H1 (cell line): ENCODE measurements around the gene SLFNL1. TPM values are rescaled to one million over a fixed set of nuclear protein-coding genes. Genes with fewer than 3 reads are reported as not detected.

Experiments
- CTCF ChIA-PET: fragments of 300-600 bp; sonication (Branson Sonifier 250); formaldehyde crosslinking; loops from one replicate; lab custom pipeline; 2021; ENCODE audit not compliant: partially characterized antibody; lab: Charles Lee
- POLR2A ChIA-PET: fragments of 300-600 bp; sonication (Branson Sonifier 250); formaldehyde crosslinking; loops from one replicate; lab custom pipeline; 2021; ENCODE audit warnings: inconsistent platforms; ENCODE audit not compliant: partially characterized antibody; lab: Charles Lee
- DNase-seq, 2 experiments: peaks; one replicate each; pipeline versions ENCODE4 v3.0.0 to v3.0.0-alpha.2; 2010 to 2022; ENCODE audit warnings: low spot score in 2 of 2, low read depth in 1 of 2, mixed read lengths in 1 of 2
- FAIRE-seq: peaks from 2 replicates; lab custom pipeline; 2011; peaks lifted over from hg19 to GRCh38; lab: Jason Lieb, UNC
- H2AFZ ChIP-seq: 2 replicates; pipeline ENCODE4 v1.8.1; 2012; ENCODE audit warnings: low read length, inconsistent platforms
- H2AK5ac ChIP-seq: 2 replicates; pipeline ENCODE4 v1.6.1; 2013; ENCODE audit warnings: low read depth, low read length
- H2BK120ac ChIP-seq: replicated peaks from 2 replicates; pipeline ENCODE3; 2013; ENCODE audit warnings: low read depth, low read length, inconsistent platforms
- H2BK12ac ChIP-seq: 2 replicates; pipeline ENCODE4 v1.6.1; 2013; ENCODE audit warnings: low read depth, low read length
- H2BK15ac ChIP-seq: 2 replicates; pipeline ENCODE4 v1.6.1; 2013; ENCODE audit warnings: low read length
- H2BK20ac ChIP-seq: 2 replicates; pipeline ENCODE4 v1.6.1; 2013; ENCODE audit warnings: low read length
- H2BK5ac ChIP-seq: 2 replicates; pipeline ENCODE4 v1.6.1; 2013; ENCODE audit warnings: low read depth, low read length
- H3K14ac ChIP-seq: 2 replicates; pipeline ENCODE4 v1.6.1; 2013; ENCODE audit warnings: inconsistent platforms; ENCODE audit not compliant: insufficient read length
- H3K18ac ChIP-seq: 2 replicates; pipeline ENCODE4 v1.6.1; 2013; ENCODE audit warnings: low read length; ENCODE audit errors: extremely low read depth
- H3K23ac ChIP-seq: 2 replicates; pipeline ENCODE4 v1.6.1; 2013; ENCODE audit warnings: inconsistent platforms; ENCODE audit not compliant: insufficient read length
- H3K23me2 ChIP-seq: 2 replicates; pipeline ENCODE4 v1.6.1; 2013; ENCODE audit warnings: low read depth, low read length
- H3K27ac ChIP-seq: 2 replicates; pipeline ENCODE4 v1.6.1; 2011; ENCODE audit warnings: low read depth, low read length, inconsistent platforms
- H3K27me3 ChIP-seq, 4 experiments: replicated peaks in 1 of 4; 1 replicate in 1 of 4; 2 replicates in 3 of 4; pipeline versions ENCODE4 v1.6.1 to v1.8.1; 2011 to 2013; ENCODE audit warnings: low read length in 3 of 4, mild to moderate bottlenecking in 3 of 4, inconsistent platforms in 2 of 4, mixed read lengths in 2 of 4, moderate library complexity in 1 of 4; ENCODE audit not compliant: control insufficient read depth in 3 of 4, insufficient read depth in 3 of 4; ENCODE audit errors: extremely low read depth in 1 of 4
- H3K36me3 ChIP-seq, 4 experiments: 2 replicates each; pipeline versions ENCODE4 v1.6.1 to v1.8.1; 2011 to 2013; ENCODE audit warnings: mild to moderate bottlenecking in 4 of 4, low read length in 3 of 4, moderate library complexity in 2 of 4, control low read depth in 1 of 4, inconsistent platforms in 1 of 4; ENCODE audit not compliant: insufficient read depth in 4 of 4, control insufficient read depth in 2 of 4
- H3K4ac ChIP-seq: replicated peaks from 2 replicates; pipeline ENCODE3; 2013; ENCODE audit warnings: low read length, low read depth, mixed read lengths, inconsistent platforms; ENCODE audit not compliant: insufficient read length
- H3K4me1 ChIP-seq, 4 experiments: replicated peaks in 1 of 4; 1 replicate in 1 of 4; 2 replicates in 3 of 4; pipeline versions ENCODE4 v1.6.1 to v1.8.1; 2011 to 2013; ENCODE audit warnings: low read length in 3 of 4, inconsistent platforms in 2 of 4, mixed read lengths in 1 of 4; ENCODE audit not compliant: insufficient read depth in 4 of 4, control insufficient read depth in 3 of 4
- H3K4me2 ChIP-seq, 2 experiments: 2 replicates each; pipeline versions ENCODE4 v1.6.1 to v1.8.1; 2011 to 2013; ENCODE audit warnings: low read depth in 2 of 2, low read length in 2 of 2, control low read depth in 1 of 2, inconsistent platforms in 1 of 2, mild to moderate bottlenecking in 1 of 2; ENCODE audit not compliant: insufficient read depth in 1 of 2
- H3K4me3 ChIP-seq, 4 experiments: fragments of 200-600, 300-600 bp in 1 of 4; sonication (generic), shearing (Covaris generic), sonication (Bioruptor Twin) in 1 of 4; 2 replicates each; pipeline versions ENCODE4 v1.5.1 to v1.8.1; 2011 to 2016; ENCODE audit warnings: low read length in 4 of 4, low read depth in 3 of 4, control low read depth in 2 of 4, inconsistent platforms in 2 of 4, mild to moderate bottlenecking in 2 of 4, mixed read lengths in 1 of 4, moderate library complexity in 1 of 4; ENCODE audit not compliant: insufficient read depth in 2 of 4; ENCODE audit errors: extremely low read depth in 1 of 4
- H3K56ac ChIP-seq: replicated peaks from 2 replicates; pipeline ENCODE3; 2013; ENCODE audit warnings: low read depth, mild to moderate bottlenecking, mixed read lengths, low read length, inconsistent platforms; ENCODE audit not compliant: insufficient read length
- H3K79me1 ChIP-seq: 2 replicates; pipeline ENCODE4 v1.6.1; 2013; ENCODE audit warnings: low read depth, low read length, control low read depth
- H3K79me2 ChIP-seq, 2 experiments: 2 replicates each; pipeline versions ENCODE4 v1.6.1 to v1.8.1; 2012 to 2013; ENCODE audit warnings: low read length in 2 of 2, mild to moderate bottlenecking in 2 of 2, inconsistent platforms in 1 of 2; ENCODE audit not compliant: insufficient read depth in 2 of 2, control insufficient read depth in 1 of 2
- H3K9ac ChIP-seq, 4 experiments: replicated peaks in 1 of 4; 1 replicate in 1 of 4; 2 replicates in 3 of 4; pipeline versions ENCODE4 v1.6.1 to v1.8.1; 2011 to 2013; ENCODE audit warnings: low read depth in 3 of 4, low read length in 3 of 4, control low read depth in 2 of 4, mild to moderate bottlenecking in 2 of 4, moderate library complexity in 2 of 4, inconsistent platforms in 1 of 4; ENCODE audit errors: extremely low read depth in 1 of 4
- H3K9me3 ChIP-seq, 2 experiments: 2 replicates each; pipeline versions ENCODE4 v1.6.1 to v1.8.1; 2012 to 2013; ENCODE audit warnings: mild to moderate bottlenecking in 2 of 2, moderate library complexity in 2 of 2, control low read depth in 1 of 2, inconsistent platforms in 1 of 2, low read depth in 1 of 2, low read length in 1 of 2, mixed read lengths in 1 of 2; ENCODE audit not compliant: insufficient read depth in 2 of 2
- H4K20me1 ChIP-seq, 2 experiments: replicated peaks in 1 of 2; 2 replicates each; pipeline versions ENCODE3 to v1.8.1; 2011 to 2013; ENCODE audit warnings: inconsistent platforms in 2 of 2, low read length in 2 of 2, mild to moderate bottlenecking in 1 of 2; ENCODE audit not compliant: insufficient read depth in 2 of 2, control insufficient read depth in 1 of 2
- H4K5ac ChIP-seq: 2 replicates; pipeline ENCODE4 v1.6.1; 2013; ENCODE audit warnings: low read length, low read depth, mixed read lengths, inconsistent platforms; ENCODE audit not compliant: insufficient read length
- H4K8ac ChIP-seq: 2 replicates; pipeline ENCODE4 v1.8.0; 2013; ENCODE audit warnings: mild to moderate bottlenecking, moderate library complexity, low read length, inconsistent platforms; ENCODE audit not compliant: insufficient read depth; ENCODE audit errors: extremely low read depth
- H4K91ac ChIP-seq: replicated peaks from 2 replicates; pipeline ENCODE3; 2013; ENCODE audit warnings: low read length, mixed read lengths, inconsistent platforms; ENCODE audit not compliant: insufficient read length
- ATF3 ChIP-seq: IDR thresholded peaks from 2 replicates; pipeline ENCODE4 v1.6.1; 2011; ENCODE audit warnings: low read depth, mild to moderate bottlenecking, low read length; ENCODE audit not compliant: insufficient read depth
- CHD2 ChIP-seq: IDR thresholded peaks from 2 replicates; pipeline ENCODE4 v1.6.1; 2012; ENCODE audit warnings: low read length, improper control_type of control experiment
- CTCF ChIP-seq, 3 experiments: IDR thresholded peaks; 1 replicate in 2 of 3; 2 replicates in 1 of 3; pipeline versions ENCODE4 v1.5.1 to v1.6.1; 2011; ENCODE audit warnings: low read length in 3 of 3, mild to moderate bottlenecking in 3 of 3, inconsistent platforms in 2 of 3, low read depth in 1 of 3, moderate library complexity in 1 of 3; ENCODE audit not compliant: insufficient read depth in 1 of 3; ENCODE audit errors: control extremely low read depth in 1 of 3
- FOSL1 ChIP-seq: IDR thresholded peaks from 2 replicates; pipeline ENCODE4 v1.6.1; 2011; ENCODE audit warnings: mild to moderate bottlenecking, low read depth, low read length, moderate library complexity; ENCODE audit not compliant: insufficient read depth
- POLR2A ChIP-seq, 2 experiments: IDR thresholded peaks; 1 replicate in 1 of 2; 2 replicates in 1 of 2; pipeline ENCODE4 v1.6.1; 2011; ENCODE audit warnings: low read depth in 2 of 2, low read length in 2 of 2, mild to moderate bottlenecking in 2 of 2; ENCODE audit errors: control extremely low read depth in 1 of 2
- RFX5 ChIP-seq: IDR thresholded peaks from 2 replicates; pipeline ENCODE4 v1.6.1; 2011; ENCODE audit warnings: low read depth, low read length, improper control_type of control experiment, borderline replicate concordance
- SIN3A ChIP-seq, 2 experiments: IDR thresholded peaks in 1 of 2; conservative IDR thresholded peaks in 1 of 2; 2 replicates each; pipeline ENCODE4 v1.6.1; 2011 to 2012; ENCODE audit warnings: low read length in 2 of 2, improper control_type of control experiment in 1 of 2, low read depth in 1 of 2, mild to moderate bottlenecking in 1 of 2
- SIX5 ChIP-seq: IDR thresholded peaks from 2 replicates; pipeline ENCODE4 v1.6.1; 2011; ENCODE audit warnings: mild to moderate bottlenecking, low read depth, low read length
- SUZ12 ChIP-seq: fragments of 200-600 bp; sonication (generic); IDR thresholded peaks from 2 replicates; pipeline ENCODE4 v1.6.1; 2012; ENCODE audit warnings: mild to moderate bottlenecking, inconsistent platforms, low read length, moderate library complexity, mixed read lengths
- YY1 ChIP-seq: IDR thresholded peaks from 2 replicates; pipeline ENCODE4 v1.6.1; 2011; ENCODE audit warnings: low read depth, mild to moderate bottlenecking, low read length
- ZNF274 ChIP-seq: IDR thresholded peaks from 2 replicates; pipeline ENCODE4 v1.7.0; 2012; ENCODE audit warnings: low read length, borderline replicate concordance; ENCODE audit errors: extremely low read depth
- WGBS, 2 experiments: shearing (Covaris generic) in 1 of 2; methylation state at CpG; one replicate each; pipeline versions ENCODE4 v1.1.6 to v1.1.7; 2013 to 2015; ENCODE audit warnings: low lambda C conversion rate in 2 of 2, mixed read lengths in 2 of 2, inconsistent platforms in 1 of 2, low coverage in 1 of 2, missing lambda C conversion rate in 1 of 2; ENCODE audit not compliant: insufficient replicate concordance in 2 of 2, insufficient coverage in 1 of 2, insufficient read length in 1 of 2; ENCODE audit errors: extremely low coverage in 1 of 2, missing lambda C conversion rate in 1 of 2; 5-methylcytosine and 5-hydroxymethylcytosine counted together
- polyA plus RNA-seq, 7 experiments: library from polyadenylated mRNA; depleted of rRNA in 3 of 7; stranded (reverse) in 5 of 7; unstranded in 2 of 7; fragments of >200 nt in 5 of 7; fragments of 200-250 nt in 2 of 7; gene quantifications; 1 replicate in 5 of 7; 2 replicates in 1 of 7; 4 replicates in 1 of 7; pipeline versions ENCODE4 v1.2.1 to v1.2.3, GENCODE V29; 2011 to 2013; ENCODE audit warnings: missing spikeins in 2 of 7, mixed read lengths in 2 of 7
- total RNA-seq: library from RNA; stranded (reverse); fragmentation: NEBNext Ultra II Directional; extraction: Animal tissue kit (Norgen Biotek cat#: 25700); gene quantifications from 2 replicates; pipeline ENCODE4 v1.2.1, GENCODE V29; 2021

SLFNL1 gene
- total and polyA plus RNA-seq, 2 of the 8 experiments (the other 6 are each of a cell fraction or from before 2014, with no cell fraction given), result not detected

GRCh38 chr1:41044187-41044586 is 22.7 kb upstream of the SLFNL1 start:
- no peaks in the 10 kb centered on the region; the same call in 1 of the 2 replicates for H3K23me2 ChIP-seq
- no peak overlapping the region for H2BK12ac ChIP-seq
- no peak overlapping the region for H3K4me3 ChIP-seq
- H3K23ac ChIP-seq, result no peak overlapping the region
- no peak overlapping the region for H2AK5ac ChIP-seq
- POLR2A ChIA-PET, result interaction anchor here (1.1 to 1.3 kb wide), 2 partner anchors 10 to 14 kb away, joined by 3 to 4 read pairs; no protein-coding TSS in a partner anchor
- no peak overlapping the region for H2AFZ ChIP-seq
- H3K36me3 ChIP-seq, result peaks cover 0 to 2% (median 0%) of the 10 kb centered on the region in 4 experiments; a peak in 1 of 8 replicates
- no peak overlapping the region for H2BK120ac ChIP-seq
- H3K9me3 ChIP-seq, result no peaks in the 10 kb centered on the region
- no peak overlapping the region for H3K9ac ChIP-seq
- peaks cover 0 to 3% of the 10 kb centered on the region in 2 experiments for H4K20me1 ChIP-seq
- H3K18ac ChIP-seq, result no peak overlapping the region
- no peak overlapping the region for H4K5ac ChIP-seq
- no peak overlapping the region for H3K14ac ChIP-seq
- DNase-seq (no peak), FAIRE-seq (no peak)
- H2BK15ac ChIP-seq, result no peak overlapping the region
- no peaks in the 10 kb centered on the region for H3K79me2 ChIP-seq
- no peaks in the 10 kb centered on the region for H3K4me1 ChIP-seq
- no peak overlapping the region for H3K4ac ChIP-seq
- 89% methylated on average over 2 of the region's 2 CpGs; no CpG with 5 or more reads in 1 of the 2 experiments for WGBS, 2 experiments
- H3K79me1 ChIP-seq, result no peaks in the 10 kb centered on the region
- H3K27ac ChIP-seq, result no peak overlapping the region
- no peak overlapping the region for H4K8ac ChIP-seq
- no peak overlapping the region for H4K91ac ChIP-seq
- CTCF ChIA-PET, result interaction anchor here (1.4 kb wide), 1 partner anchor 9 kb away, joined by 5 read pairs; no protein-coding TSS in a partner anchor
- H2BK20ac ChIP-seq, result no peak overlapping the region
- no peak overlapping the region for H3K4me2 ChIP-seq
- no peaks in the 10 kb centered on the region for H3K27me3 ChIP-seq
- no peak overlapping the region for H3K56ac ChIP-seq
- no peak overlapping the region for H2BK5ac ChIP-seq
- no peak for TF ChIP-seq CHD2
- no peak for TF ChIP-seq CTCF (IDR thresholded peaks at IDR 0.05; ENCODE audit: control extremely low read depth in 1 of 3, insufficient read depth in 1 of 3, low read depth in 1 of 3, low read length in 3 of 3)
- no peak for TF ChIP-seq SIX5
- TF ChIP-seq SIN3A (conservative IDR thresholded peaks at IDR 0.05 in 1 of 2, IDR thresholded peaks at IDR 0.05 in 1 of 2; ENCODE audit: low read depth in 1 of 2, low read length in 2 of 2), result no peak
- no peak for TF ChIP-seq ZNF274
- TF ChIP-seq YY1, result no peak
- TF ChIP-seq ATF3, result no peak
- TF ChIP-seq RFX5, result no peak
- no peak for TF ChIP-seq FOSL1
- TF ChIP-seq POLR2A (IDR thresholded peaks at IDR 0.05; ENCODE audit: control extremely low read depth in 1 of 2, low read depth in 2 of 2, low read length in 2 of 2), result no peak
- no peak for TF ChIP-seq SUZ12
